ENCODE measurements around the gene MYO6.

The MYO6 gene

DNA sequence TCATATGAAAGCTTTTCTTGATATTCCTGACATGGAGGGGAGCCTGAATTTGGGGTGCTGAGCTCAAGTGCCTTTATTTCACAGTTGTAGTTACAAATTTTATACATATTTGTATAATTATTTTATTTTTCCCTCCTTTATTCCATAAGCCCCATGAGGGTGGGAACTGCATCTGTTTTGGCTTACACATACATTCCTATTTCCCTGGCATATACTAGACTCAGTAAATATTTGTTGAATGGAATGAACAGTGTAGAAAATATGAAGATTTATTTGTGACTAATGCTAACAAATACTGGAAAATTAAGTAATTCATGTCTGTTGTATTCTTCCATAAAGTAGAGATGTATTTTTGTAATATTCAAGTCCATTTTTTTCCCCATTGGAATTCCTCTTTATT, 127.1 kb downstream of the MYO6 start:
- TF ChIP-seq EZH2 (IDR thresholded peaks at IDR 0.05; ENCODE audit: borderline replicate concordance, low read depth, low read length, severe bottlenecking): no peak
- TF ChIP-seq, protein P1, sequence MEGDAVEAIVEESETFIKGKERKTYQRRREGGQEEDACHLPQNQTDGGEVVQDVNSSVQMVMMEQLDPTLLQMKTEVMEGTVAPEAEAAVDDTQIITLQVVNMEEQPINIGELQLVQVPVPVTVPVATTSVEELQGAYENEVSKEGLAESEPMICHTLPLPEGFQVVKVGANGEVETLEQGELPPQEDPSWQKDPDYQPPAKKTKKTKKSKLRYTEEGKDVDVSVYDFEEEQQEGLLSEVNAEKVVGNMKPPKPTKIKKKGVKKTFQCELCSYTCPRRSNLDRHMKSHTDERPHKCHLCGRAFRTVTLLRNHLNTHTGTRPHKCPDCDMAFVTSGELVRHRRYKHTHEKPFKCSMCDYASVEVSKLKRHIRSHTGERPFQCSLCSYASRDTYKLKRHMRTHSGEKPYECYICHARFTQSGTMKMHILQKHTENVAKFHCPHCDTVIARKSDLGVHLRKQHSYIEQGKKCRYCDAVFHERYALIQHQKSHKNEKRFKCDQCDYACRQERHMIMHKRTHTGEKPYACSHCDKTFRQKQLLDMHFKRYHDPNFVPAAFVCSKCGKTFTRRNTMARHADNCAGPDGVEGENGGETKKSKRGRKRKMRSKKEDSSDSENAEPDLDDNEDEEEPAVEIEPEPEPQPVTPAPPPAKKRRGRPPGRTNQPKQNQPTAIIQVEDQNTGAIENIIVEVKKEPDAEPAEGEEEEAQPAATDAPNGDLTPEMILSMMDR (IDR thresholded peaks at IDR 0.05; ENCODE audit: borderline replicate concordance, extremely low read depth, low read length, poor library complexity, severe bottlenecking): no peak
- Histone ChIP-seq H3K9ac (ENCODE audit: low read depth, low read length) (no peak overlapping the region), H3K9me3 (ENCODE audit: insufficient read depth, low read length, severe bottlenecking) (no peaks in the 10 kb centered on the region), H2AFZ (ENCODE audit: low read depth, low read length) (no peak overlapping the region), H3K36me3 (ENCODE audit: insufficient read depth, low read length) (no peaks in the 10 kb centered on the region), H3K4me3 (ENCODE audit: low read depth in 1 of 2, low read length in 2 of 2) (no peak overlapping the region), H3K79me2 (ENCODE audit: insufficient read depth, low read length) (no peaks in the 10 kb centered on the region), H4K20me1 (ENCODE audit: insufficient read depth, low read length) (no peaks in the 10 kb centered on the region), H3K27ac (ENCODE audit: low read length) (no peak overlapping the region), H3K27me3 (ENCODE audit: insufficient read depth, low read length, poor library complexity) (no peaks in the 10 kb centered on the region), H3K4me2 (ENCODE audit: insufficient read depth, low read length) (no peak overlapping the region), H3K4me1 (ENCODE audit: insufficient read depth, low read length) (no peaks in the 10 kb centered on the region)
- no peak for ATAC-seq (ENCODE audit: insufficient read depth, low read depth)
- no peak for DNase-seq

DNA sequence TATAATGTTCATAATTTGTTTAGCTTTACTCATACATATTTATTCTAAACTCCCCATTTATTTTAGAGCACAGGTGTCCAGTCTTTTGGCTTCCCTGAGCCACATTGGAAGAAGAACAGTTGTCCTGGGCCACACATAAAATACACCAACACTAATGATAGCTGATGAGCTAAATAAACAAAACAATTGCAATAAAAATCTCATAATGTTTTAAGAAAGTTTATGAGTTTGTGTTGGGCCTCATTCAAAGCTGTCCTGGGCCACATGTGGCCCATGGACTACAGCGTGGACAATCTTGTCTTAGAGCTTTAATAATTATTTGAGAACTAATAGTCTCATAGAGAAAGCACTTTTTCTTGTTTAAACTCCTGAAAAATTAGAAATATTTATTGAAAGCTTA, 131.3 kb downstream of the MYO6 start:
- Histone ChIP-seq H3K4me3 (ENCODE audit: low read depth in 1 of 2, low read length in 2 of 2) (no peak overlapping the region), H3K4me2 (ENCODE audit: insufficient read depth, low read length) (no peak overlapping the region), H3K27me3 (ENCODE audit: insufficient read depth, low read length, poor library complexity) (no peaks in the 10 kb centered on the region), H2AFZ (ENCODE audit: low read depth, low read length) (no peak overlapping the region), H3K36me3 (ENCODE audit: insufficient read depth, low read length) (no peaks in the 10 kb centered on the region), H3K9me3 (ENCODE audit: insufficient read depth, low read length, severe bottlenecking) (no peaks in the 10 kb centered on the region), H3K27ac (ENCODE audit: low read length) (no peak overlapping the region), H4K20me1 (ENCODE audit: insufficient read depth, low read length) (no peaks in the 10 kb centered on the region), H3K9ac (ENCODE audit: low read depth, low read length) (no peak overlapping the region), H3K4me1 (ENCODE audit: insufficient read depth, low read length) (no peaks in the 10 kb centered on the region), H3K79me2 (ENCODE audit: insufficient read depth, low read length) (no peaks in the 10 kb centered on the region)
- ATAC-seq (ENCODE audit: insufficient read depth, low read depth) (no peak), DNase-seq (no peak)
- TF ChIP-seq EZH2 (IDR thresholded peaks at IDR 0.05; ENCODE audit: borderline replicate concordance, low read depth, low read length, severe bottlenecking): no peak
- TF ChIP-seq, protein P1 (IDR thresholded peaks at IDR 0.05; ENCODE audit: borderline replicate concordance, extremely low read depth, low read length, poor library complexity, severe bottlenecking): no peak

DNA sequence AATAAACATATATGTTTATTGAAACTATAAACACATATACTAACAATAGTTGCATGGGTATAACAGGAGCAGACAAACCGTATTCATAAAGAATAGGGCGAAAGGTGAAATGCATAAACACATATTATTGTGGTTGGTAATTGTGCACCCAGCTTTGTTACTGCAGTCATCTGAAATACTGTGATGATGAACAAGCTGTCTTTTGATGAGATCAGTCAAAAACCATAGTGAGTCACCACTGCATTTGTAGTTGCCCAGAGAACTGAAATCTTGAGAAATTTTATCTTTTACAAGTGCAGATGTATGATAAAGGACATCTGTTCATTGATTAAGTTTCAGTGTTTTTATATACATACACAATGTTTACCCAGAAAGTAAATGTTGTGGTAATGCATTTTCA, 133.7 kb downstream of the MYO6 start:
- Histone ChIP-seq H3K4me2 (ENCODE audit: insufficient read depth, low read length) (no peak overlapping the region), H2AFZ (ENCODE audit: low read depth, low read length) (no peak overlapping the region), H3K27me3 (ENCODE audit: insufficient read depth, low read length, poor library complexity) (no peaks in the 10 kb centered on the region), H3K27ac (ENCODE audit: low read length) (no peak overlapping the region), H3K4me3 (ENCODE audit: low read depth in 1 of 2, low read length in 2 of 2) (no peak overlapping the region), H3K9ac (ENCODE audit: low read depth, low read length) (no peak overlapping the region), H4K20me1 (ENCODE audit: insufficient read depth, low read length) (no peaks in the 10 kb centered on the region), H3K9me3 (ENCODE audit: insufficient read depth, low read length, severe bottlenecking) (no peaks in the 10 kb centered on the region), H3K4me1 (ENCODE audit: insufficient read depth, low read length) (no peaks in the 10 kb centered on the region), H3K79me2 (ENCODE audit: insufficient read depth, low read length) (no peaks in the 10 kb centered on the region), H3K36me3 (ENCODE audit: insufficient read depth, low read length) (no peaks in the 10 kb centered on the region)
- ATAC-seq (ENCODE audit: insufficient read depth, low read depth) (no peak), DNase-seq (no peak)
- TF ChIP-seq, protein P1 (IDR thresholded peaks at IDR 0.05; ENCODE audit: borderline replicate concordance, extremely low read depth, low read length, poor library complexity, severe bottlenecking): no peak
- no peak for TF ChIP-seq EZH2 (IDR thresholded peaks at IDR 0.05; ENCODE audit: borderline replicate concordance, low read depth, low read length, severe bottlenecking)

DNA sequence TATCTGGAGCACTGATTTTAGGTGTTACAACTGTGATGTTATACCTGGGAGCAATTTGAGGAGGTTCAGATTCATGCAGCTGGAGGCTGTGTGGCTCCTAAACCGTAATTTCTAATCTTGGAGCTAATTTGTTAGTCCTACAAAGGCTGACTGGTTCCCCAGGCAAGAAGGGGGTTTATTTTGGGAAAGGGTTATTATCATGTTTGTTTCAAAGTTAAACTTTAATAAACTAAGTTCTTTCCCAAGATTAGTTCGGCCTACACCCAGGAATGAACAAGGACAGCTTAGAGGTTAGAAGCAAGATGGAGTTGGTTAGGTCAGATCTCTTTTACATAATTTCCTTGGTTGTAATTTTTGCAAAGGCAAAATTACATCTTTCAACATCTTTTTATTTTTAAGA, 135.8 kb downstream of the MYO6 start:
- no peak for DNase-seq
- Histone ChIP-seq H4K20me1 (ENCODE audit: insufficient read depth, low read length) (no peaks in the 10 kb centered on the region), H3K36me3 (ENCODE audit: insufficient read depth, low read length) (no peaks in the 10 kb centered on the region), H3K4me2 (ENCODE audit: insufficient read depth, low read length) (no peak overlapping the region), H3K79me2 (ENCODE audit: insufficient read depth, low read length) (no peaks in the 10 kb centered on the region), H3K4me1 (ENCODE audit: insufficient read depth, low read length) (no peaks in the 10 kb centered on the region), H2AFZ (ENCODE audit: low read depth, low read length) (no peak overlapping the region), H3K27ac (ENCODE audit: low read length) (no peak overlapping the region), H3K9ac (ENCODE audit: low read depth, low read length) (no peak overlapping the region), H3K9me3 (ENCODE audit: insufficient read depth, low read length, severe bottlenecking) (no peaks in the 10 kb centered on the region), H3K4me3 (ENCODE audit: low read depth in 1 of 2, low read length in 2 of 2) (no peak overlapping the region), H3K27me3 (ENCODE audit: insufficient read depth, low read length, poor library complexity) (no peaks in the 10 kb centered on the region)
- ATAC-seq (ENCODE audit: insufficient read depth, low read depth): no peak
- no peak for TF ChIP-seq EZH2 (IDR thresholded peaks at IDR 0.05; ENCODE audit: borderline replicate concordance, low read depth, low read length, severe bottlenecking)
- TF ChIP-seq, protein P1 (IDR thresholded peaks at IDR 0.05; ENCODE audit: borderline replicate concordance, extremely low read depth, low read length, poor library complexity, severe bottlenecking): no peak
